ENCODE results near the gene MCRIP1.

DNA sequence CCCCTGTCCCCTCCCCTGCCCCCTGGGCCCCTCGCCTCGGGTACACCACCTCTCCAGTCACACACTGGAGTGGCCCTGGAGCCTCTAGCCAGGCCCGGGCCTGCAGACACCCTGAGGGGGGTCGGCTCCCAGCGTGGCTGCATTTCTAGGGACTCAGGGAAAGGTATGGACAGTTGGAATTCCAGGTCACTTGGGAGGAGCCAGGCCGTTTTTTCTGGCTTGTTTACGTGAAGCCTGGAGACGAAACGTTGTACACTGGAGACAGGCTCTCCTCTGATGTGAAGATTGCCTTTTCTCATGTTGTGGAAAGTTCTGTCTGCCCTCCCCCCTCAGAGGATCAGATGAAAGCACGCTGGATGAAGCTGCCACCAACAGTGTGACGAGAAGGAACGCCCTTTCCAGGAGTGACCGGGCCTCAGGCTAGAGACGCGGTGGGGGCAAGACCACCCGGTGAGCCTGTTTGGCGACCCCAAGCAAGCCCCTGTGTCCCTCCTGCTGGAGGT is 5.7 kb upstream of the MCRIP1 start:
- TF ChIP-seq, protein P1, sequence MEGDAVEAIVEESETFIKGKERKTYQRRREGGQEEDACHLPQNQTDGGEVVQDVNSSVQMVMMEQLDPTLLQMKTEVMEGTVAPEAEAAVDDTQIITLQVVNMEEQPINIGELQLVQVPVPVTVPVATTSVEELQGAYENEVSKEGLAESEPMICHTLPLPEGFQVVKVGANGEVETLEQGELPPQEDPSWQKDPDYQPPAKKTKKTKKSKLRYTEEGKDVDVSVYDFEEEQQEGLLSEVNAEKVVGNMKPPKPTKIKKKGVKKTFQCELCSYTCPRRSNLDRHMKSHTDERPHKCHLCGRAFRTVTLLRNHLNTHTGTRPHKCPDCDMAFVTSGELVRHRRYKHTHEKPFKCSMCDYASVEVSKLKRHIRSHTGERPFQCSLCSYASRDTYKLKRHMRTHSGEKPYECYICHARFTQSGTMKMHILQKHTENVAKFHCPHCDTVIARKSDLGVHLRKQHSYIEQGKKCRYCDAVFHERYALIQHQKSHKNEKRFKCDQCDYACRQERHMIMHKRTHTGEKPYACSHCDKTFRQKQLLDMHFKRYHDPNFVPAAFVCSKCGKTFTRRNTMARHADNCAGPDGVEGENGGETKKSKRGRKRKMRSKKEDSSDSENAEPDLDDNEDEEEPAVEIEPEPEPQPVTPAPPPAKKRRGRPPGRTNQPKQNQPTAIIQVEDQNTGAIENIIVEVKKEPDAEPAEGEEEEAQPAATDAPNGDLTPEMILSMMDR (IDR thresholded peaks at IDR 0.05) = no peak
- TF ChIP-seq POLR2A (IDR thresholded peaks at IDR 0.05) = no peak

All from heart left ventricle (tissue), 13 donors.